ENCODE results near the gene PTK7.
"Not testable (repeated sequence)": the region's sequence is repeated elsewhere in the genome, so short reads cannot be mapped to it uniquely, and the experiment has no call there.

PTK7 gene

DNA sequence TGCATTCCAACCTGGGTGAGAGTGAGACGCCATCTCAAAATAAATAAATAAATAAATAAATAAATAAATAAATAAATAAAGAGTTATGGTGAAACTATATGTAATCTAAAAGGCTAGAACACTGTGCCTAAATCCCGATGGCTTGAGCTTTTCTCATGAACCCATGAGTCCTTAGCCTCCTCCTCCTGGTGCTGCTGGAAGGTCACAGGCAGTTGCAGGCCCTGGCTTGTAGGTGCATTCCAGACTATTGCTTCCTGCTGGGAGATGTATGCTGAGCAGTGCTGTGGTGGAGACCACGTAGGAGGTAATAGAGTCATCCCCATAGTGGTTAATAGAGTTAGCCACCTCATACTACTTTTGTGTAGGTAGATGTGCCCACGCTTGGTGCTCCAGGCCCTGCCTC is 12.5 kb downstream of the PTK7 start:
- DNase-seq: no peak

DNA sequence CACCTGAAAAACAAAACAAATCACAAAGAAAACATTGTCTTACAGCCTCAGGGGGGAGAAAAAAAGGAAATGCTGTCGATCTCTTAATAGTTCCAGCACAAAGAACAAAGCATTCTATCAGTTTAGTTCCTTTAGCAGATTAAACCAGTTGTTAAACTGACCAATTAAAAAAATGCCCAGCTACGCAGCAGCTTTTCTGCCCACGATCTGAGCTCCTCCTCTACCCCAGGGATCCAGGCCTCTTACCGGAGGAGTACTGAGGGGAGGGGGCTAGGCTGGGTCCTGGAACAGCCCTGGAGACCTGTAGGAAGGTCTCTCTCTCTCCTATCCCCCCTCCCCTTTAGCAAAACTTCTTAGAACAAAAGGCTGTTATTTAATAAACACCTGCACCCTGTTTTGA is 13.4 kb downstream of the PTK7 start:
- DNase-seq: no peak

DNA sequence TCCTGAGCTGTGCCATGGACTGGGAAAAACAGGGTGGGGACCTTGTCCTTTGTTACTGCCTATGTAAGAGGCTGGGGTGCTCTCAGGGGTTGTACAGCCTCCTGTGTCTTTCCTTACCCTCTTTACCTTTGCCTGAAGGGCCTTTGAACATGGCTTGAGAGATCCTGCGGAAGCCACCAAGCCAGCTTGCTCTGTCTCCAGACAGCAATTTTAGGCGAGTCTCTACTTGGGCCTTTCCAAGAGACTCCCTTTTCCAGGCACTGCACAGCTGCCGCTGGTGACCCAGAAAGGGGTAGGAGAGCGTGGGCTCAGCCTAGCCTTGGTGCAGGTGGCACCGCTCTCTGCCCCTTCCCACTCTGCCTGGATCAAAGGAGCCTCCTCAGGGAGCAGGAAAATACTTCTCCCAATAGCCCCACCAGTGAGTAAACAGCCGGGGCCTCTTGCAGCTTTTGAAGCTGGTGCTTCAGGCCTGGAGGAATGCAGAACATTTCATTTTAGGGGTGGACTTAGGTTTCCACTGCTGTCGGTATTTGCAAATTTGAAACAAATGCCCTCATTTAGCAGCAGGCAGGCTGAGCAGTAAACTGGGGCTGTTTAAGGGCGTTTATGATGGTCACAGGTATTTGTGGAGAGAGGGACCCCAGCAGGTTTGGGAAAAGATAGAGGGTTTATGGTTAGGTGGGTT is 13.9 kb downstream of the PTK7 start:
- no peak for DNase-seq

DNA sequence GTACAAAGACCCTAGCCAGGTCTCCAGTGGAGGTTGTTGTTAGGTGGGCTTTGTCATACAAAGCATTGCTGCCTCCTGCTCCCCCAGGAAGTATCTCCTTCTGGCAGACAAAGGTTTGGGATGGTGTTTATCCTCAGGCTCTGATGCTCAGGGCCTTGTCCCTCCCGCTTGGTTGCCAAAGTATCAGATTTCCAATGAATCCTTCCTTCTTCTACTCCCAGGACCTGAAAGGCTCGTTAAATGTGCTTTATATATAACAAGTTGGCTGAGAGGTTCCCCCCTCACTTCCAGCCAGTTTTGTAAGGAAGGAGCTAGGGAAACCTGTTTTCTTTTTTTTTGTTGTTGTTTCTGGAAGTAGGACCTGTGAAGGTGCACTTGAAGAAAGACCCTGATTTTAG is 14.4 kb downstream of the PTK7 start:
- DNase-seq: no peak

DNA sequence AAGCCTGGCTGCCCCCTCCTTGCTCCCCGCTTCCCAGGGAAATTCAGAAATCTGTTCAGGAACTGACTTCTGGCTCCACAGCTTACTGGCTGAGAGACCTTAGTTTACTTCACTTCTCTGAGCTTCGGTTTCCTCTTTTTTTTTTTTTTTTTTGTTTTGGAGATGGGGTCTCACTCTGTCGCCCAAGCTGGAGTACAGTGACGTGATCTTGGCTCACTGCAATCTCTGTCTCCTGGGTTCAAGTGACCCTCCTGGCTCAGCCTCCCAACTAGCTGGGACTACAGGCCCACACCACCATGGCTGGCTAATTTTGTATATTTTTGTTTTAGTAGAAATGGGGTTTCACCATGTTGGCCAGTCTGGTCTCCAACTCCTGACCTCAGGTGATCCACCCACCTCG is 14.9 kb downstream of the PTK7 start:
- no peak for DNase-seq

DNA sequence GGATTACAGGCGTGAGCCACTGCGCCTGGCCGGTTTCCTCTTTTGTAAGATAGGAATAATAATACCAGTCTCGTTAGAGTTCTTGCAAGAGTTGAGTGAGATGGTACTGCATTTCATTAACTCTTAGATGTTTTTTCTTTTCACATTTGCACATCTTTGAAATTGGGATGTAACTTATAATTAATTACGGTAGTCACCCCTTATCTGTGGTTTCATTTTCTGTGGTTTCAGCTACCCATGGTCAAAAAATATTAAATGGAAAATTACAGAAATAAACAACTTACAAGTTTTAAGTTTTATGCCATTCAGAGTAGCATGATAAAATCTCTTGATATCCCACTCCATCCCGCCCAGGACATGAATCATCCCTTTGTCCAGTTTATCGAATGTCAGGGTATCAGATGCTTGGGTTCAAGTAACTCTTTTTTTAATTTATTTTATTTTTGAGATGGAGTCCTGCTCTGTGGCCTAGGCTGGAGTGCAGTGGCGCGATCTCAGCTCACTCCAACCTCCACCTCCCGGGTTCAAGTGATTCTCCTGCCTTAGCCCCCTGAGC is 15.4 kb downstream of the PTK7 start:
- no peak for DNase-seq

DNA sequence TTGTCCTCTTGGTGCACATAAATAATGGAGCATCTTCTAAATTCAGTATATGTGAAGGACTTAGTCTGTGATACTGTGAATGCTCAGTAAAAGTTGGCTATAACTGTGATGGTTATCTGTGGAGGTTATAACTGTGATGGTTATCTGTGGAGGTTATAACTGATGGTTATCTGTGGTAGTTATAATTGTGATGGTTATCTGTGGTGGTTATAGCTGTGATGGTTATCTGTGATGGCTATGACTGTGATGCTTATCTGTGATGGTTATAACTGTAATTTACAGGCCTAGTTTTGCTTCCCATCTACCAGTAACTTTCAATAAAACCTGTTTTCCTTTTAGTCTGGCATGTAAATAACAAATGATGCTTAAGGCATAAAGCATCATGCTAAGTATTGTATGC is 16.5 kb downstream of the PTK7 start:
- DNase-seq: no peak

DNA sequence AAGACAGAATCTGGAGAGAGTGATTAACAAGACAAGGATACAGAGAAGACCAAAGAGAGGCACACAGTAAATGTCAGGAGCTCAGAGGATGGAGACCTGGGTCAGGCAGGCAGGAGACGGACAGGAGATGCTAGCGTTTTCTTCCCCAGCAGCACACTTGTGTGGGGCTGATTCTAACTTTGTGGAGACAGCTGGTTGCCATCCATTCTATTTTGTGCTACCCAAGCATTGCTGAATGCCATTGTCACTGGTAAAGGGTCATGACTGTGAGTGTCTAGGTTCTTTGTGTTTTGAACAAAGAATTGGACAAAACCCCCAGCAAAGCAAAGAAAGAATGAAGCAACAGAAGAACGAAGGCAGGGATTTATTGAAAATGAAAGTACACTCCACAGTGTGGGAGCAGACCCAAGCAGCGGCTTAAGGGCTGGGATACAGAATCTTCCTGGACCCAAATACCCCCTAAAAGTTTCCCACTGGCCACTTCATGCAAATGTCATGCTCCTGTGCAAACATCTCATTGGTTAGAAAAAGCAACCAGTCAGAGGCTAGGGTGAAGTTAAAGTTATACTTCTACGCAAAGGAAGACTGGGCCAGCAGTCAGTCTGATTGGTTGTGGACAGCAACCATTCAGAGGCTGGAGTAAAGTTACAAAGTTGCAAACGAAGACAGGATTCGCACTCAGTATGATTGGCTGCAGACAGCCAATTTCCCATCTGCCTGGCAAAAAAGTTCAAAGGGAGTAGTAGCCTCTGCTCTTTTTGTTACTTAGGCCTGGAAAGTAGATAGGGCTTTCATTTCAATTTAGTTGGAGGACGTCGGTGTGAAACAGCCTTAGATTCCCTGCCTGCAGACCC is 17.5 kb downstream of the PTK7 start:
- no peak for DNase-seq

DNA sequence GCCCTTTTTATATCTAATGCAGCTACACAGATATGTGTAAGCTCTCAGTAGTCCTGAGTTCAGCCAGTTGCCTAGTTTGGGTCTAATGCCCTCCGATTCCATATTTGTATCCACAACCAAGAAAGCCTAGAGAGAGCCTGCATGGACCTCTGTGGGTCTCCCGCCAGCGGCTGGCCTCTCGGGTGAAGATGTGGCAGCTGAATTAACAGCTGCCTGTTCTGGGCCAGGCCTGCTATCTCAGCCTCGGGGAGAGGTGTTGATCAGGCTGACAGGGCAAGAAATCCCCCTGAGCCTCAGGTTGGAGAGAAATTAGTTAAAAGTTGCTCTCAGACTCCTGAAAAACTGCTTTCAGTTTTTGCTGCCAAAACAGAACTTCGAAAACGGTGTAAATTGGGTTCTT is 19.8 kb downstream of the PTK7 start:
- DNase-seq: no peak

DNA sequence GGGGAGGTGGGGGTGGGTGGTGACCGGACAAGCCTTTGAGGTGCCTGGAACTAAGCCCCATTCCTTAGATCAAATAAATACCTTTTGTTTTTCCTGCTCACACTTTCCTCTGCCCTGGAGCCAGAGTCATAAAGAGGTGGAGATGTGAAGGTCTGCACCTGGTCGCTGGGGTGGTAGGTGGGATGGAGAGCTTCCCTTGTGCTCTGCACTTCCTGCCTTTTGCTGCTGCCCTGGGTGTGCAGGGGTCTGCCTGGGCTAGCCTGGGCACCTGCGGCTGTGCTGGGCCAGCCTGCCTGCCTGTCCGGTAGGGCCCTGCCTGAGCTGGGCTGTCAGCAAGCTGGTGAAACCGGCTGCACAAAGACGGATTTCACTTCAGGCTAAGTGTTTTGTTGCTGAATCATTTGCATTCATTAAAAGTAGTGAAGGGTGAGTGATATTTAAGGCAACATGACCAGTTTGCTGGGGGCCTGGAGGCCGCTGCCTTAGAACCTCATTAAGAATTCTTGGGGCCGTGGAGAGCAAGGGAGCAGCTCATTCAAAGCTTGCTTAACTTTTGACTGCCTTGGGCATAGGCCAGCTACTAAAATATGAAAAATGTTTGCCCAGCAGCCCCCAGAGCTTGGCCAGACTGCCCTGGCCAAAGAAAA is 20.5 kb downstream of the PTK7 start:
- DNase-seq: no peak

DNA sequence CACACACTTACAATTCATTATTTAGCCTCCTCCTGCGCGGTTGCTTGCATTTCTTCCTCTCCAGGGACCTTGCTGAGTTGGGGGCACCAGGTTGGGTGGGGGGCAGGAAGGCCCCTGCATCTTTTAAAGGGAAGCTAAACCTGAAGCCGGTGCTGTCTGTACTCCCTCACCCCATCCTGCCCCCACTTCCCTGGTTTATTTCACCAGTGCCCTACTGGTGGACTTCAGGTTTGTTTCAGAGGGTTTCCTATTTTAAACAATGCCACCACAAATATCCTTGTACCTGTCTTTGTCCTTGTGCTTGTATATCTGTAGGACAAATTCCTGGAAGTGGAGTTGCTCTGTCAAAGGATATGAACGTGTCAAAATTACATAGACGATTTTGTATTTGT is 21.0 kb downstream of the PTK7 start:
- DNase-seq: no peak

DNA sequence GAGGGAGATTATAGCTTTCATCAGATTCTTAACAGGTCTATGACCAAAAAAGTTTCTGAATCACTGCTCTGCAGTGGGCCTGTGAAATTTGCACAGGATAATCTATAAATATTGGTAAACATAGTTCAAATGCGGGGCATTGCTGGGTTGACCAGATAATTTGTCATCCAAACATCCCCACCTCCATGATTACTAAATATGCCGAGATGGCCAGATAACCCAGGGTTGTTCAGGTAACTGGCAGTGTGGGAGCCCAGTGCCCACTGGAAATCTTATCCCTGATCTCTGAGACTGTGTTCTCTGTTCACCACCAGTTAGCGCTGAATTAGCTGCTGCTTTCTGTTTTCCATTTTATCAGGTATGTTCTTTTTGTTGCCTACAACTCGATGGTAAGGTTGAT is 21.4 kb downstream of the PTK7 start:
- DNase-seq: no peak

DNA sequence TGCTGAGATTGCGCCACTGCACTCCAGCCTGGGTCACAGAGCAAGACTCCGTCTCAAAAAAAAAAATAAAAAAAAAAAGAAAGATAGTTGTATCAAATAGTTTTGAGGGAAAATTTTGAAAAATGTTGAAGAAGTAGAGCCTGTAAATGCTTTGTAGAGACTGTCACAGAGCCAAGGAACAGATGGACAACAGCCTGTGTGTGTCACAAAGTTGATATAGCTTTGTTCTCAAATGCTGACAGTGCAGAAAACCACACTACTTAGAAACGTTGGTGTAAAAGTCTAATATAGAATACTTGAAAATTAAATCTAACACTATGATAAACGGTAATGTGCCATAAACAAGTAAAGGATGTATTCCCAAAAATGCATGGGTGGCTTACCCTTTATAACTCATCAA is 25.4 kb downstream of the PTK7 start:
- no peak for DNase-seq

DNA sequence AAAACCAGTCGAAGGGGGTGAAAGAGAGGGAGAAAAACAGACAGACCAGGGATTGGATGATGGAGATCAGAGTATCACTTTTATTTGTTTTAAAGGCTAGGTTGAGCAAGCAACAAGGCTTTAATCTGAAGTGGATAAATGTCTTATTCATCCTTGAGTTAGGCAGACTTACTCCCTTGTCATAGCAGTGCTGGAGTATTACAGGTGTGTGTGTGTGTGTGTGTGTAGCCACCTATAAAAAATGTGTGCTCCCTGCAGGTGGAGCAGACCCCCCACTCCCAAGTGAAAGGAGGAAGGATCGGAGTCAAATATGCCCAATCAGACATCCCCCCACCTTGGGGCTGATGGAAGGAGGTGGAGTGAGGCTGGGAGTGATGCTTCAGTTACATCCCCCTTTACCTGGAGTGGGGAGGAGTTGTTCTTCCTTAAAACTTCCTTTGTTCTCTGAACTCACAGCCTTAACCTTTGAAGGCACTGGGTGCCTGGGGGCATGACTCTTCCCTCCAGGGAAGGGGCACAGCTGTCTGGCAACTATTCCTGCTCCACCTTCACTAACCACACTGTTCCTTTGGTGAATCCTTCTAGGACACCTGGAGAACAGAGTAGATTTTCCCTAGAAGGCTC is 27.3 kb downstream of the PTK7 start:
- DNase-seq: no peak

DNA sequence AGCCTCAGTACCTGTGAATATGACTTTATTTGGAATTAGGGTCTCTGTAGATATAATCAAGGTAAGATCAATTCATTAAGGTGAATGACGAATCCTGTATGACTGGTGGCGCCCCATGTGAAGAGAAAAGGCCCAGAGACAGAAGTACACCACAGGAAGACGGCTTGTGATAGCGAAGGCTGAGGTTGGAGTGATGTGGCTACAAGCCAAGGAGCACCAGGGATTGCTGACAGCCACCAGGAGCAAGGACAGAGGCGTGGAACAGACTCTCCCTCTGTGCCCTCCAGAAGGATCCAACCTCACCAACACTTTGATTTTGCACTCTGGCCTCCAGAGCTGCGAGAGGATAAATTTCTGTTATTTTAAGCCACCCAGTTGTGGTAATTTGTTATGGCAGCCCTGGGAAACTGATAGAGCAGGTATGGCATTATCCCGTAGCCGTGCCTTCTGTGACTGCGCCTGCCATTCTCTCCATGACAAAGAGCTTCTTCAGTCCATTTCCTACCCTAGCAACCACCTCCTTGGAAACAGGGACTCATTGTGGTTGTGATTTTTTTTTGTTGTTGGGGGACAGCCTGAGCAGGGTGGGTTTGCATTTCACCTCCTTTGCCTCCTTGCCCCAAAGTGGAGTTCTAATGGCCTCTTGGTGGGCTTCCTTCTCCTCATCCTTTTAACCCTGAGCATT is 29.6 kb downstream of the PTK7 start:
- DNase-seq: no peak

DNA sequence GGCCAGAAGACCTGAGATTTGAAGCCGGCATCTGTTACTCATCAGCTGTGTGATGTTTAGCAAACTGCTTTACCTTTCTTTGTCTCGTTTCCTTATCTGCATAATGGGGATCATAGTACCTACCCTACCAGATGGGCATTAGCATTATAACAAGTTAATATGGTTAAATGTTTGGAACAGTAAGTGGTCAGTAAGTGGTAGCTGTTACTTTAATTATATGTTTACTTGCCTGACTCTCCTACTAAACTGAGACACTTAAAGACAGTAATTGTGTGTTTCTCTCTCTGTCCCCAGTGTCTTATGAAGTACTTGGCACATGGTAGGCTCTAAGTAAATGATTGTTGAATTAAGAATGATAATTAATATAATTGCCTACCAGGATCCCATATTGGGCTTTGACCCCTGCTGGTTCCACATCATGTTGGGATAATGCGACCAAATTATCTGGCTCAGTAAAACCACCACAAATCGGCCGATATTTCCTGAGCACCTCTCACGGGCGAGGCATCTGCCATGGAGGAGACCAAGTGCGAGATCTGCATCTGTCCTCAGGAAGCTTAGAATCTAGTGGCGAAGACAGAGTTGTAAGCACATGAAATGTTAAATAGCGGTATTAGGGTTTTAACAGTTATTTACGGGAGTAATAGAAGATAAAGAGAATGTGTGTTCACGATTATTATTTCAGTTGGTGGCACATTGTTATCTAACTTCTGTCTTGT is 31.4 kb downstream of the PTK7 start:
- DNase-seq: peak; percentile 91

DNA sequence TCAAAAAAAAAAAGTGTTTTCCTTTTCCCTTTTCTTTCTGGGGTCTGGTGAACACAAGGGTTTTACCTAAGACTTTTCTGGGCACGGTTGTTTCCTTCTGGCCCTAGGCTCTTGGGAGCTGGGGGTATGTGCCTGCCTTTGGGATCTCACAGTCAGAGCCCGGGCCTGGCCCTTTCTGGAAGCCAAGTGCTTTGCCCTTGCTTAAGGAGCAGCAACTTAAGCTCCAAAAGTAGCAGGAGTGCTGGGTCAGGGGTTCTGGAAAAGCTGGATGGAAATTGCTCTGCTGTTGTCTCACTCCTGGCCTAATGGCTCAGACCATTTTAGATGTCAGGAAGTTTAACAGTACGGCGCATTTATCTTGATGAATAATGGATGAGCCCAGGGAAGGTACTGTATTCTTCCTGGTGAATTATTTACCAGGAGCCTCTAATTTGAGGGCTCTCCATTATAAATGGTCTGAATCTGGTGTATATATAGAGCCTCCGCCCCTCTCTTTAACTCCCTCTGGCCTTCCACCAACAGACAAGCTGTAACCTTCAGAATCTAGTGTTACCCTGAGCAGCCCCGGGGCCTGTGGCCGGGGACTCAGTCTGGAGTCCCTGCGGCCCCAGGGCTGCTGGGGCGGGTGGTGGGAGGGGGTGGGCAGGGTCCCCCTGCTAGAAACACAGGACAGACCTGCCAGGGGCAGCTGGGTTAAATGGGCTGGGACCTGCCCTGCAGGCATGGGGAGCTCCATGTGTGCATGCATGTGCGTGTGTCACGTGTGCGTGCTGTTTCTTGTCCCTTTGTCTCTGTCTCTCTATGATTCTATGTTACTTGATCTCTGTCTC is 37.5 kb downstream of the PTK7 start:
- DNase-seq: no peak

DNA sequence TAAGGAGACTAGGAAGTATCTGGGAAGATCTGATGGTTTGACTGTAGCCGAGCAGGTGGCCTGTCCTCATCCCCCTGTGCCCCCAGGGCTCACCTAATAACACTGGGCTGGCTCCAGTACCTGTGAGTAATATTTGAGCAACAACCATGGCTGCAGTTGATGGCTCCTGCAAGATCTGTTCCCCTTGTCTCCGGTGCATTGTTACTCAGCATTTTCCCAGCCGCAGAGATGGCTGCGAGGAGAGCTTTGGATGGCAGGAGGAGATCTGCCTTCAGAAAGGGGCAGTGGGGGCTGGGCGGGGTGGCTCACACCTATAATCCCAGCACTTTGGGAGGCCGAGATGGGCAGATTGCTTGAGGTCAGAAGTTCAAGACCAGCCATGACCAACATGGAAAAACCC is 39.3 kb downstream of the PTK7 start:
- DNase-seq: no peak

DNA sequence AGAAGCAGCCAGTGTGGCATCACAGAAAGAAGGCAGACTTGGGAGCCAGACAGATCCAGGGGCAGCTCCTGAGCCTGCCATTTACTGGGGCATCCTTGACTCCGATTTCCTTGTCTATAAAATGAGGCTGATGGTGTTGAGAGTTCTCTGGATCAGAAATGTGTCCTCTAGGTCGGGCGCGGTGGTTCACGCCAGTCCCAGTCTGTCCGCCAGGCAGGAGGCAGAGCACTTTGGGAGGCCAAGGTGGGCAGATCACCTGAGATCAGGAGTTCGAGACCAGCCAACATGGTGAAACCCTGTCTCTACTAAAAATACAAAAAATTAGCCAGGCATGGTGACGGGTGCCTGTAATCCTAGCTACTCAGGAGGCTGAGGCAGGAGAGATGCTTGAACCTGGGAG is 41.4 kb downstream of the PTK7 start:
- not testable (repeated sequence) for DNase-seq

DNA sequence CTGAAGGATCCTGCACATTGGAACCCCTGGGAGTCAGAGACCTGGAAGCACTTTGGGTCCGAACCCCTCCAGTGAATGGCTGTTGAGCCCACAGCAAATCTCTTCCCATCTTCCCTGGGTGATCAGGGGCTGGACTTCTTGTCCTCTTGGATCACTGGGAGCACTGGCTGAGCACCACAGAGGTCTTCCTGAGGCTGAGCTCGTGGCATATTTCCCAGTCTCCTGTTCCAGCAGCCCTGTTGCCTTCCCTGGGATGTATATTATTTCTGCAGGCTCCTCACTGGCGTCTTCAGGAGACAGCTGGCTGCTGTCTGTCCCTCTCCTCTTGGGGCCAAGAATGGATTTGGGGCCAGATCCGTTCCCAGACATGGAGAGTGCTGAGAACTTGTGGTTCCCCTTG is 43.4 kb downstream of the PTK7 start:
- no peak for DNase-seq

DNA sequence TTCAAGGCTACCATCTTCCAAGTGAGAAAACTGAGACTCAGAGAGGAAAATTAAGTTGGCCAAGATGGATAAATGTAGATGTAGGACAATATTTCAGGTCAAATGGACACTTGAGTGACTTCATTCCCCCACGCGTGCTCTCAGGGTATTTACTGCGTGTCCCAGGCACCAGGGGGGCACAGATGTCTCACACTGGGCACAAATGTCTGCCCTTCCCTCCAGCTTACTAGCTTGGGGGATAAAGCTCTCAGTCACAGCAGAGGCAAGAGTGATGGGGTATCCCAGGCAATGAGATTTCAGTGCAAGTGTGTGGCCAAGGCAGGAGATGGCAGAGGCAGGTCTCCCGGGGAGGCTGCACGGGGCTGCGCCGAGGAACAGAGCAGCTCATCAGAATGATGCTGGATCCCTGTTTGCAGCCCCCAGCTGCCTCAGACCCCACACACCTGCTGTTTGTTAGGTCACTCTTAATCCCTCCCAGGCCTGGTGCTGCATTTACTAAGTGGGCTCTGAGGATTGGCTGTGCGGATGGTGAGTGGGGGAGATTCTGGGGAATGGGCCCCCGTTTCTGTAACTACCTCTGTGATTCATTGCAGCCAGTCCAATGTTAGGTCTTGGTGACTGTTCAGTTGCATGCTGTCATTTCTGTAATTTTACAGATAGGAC is 44.1 kb downstream of the PTK7 start:
- peak; percentile 30 for DNase-seq
